ENCODE data around the gene BRWD1.
"Not testable (repeated sequence)": the region's sequence is repeated elsewhere in the genome, so short reads cannot be mapped to it uniquely, and the experiment has no call there.

BRWD1 gene

GRCh38 chr21:39148975-39149374 lies 164.5 kb downstream of the BRWD1 start:
- H3K4me3 Mint-ChIP-seq, result no peak overlapping the region
- no peaks in the 10 kb centered on the region for H3K4me1 Mint-ChIP-seq
- CTCF ChIA-PET, result no interaction called here
- peaks cover 3% of the 10 kb centered on the region for H3K27me3 Mint-ChIP-seq
- no peaks in the 10 kb centered on the region for H3K9me3 Mint-ChIP-seq
- no peaks in the 10 kb centered on the region for H3K36me3 Mint-ChIP-seq
- DNase-seq, result no peak
- no peak overlapping the region for H3K27ac Mint-ChIP-seq

- CTCF ChIA-PET, result interaction anchor here (0.8 kb wide), 1 partner anchor 29 kb away, joined by 3 read pairs; no protein-coding TSS in a partner anchor
- no peak for DNase-seq
Measured at GRCh38 chr21:39144191-39144590, 169.2 kb downstream of the BRWD1 start.

DNA sequence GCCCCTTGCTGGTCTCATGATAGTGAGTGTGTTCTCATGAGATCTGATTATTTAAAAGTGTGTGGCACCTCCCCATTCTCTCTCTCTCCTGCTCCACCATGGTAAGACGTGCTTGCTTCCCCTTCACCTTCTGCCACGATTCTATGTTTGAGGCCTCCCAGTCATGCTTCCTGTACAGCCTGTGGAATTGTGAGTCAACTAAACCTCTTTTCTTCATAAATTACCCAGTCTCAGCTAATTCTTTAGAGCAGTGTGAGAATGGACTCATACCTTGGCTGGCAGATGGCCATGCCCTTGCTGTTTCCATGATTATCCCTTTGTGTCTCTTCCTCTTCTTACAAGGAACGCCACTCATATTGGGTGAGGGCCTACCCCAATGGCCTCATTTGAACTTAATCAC lies 170.5 kb downstream of the BRWD1 start:
- CTCF ChIA-PET, result no interaction called here
- Mint-ChIP-seq H3K9me3 (no peaks in the 10 kb centered on the region), H3K4me3 (no peak overlapping the region), H3K27me3 (peaks cover 5% of the 10 kb centered on the region), H3K4me1 (no peaks in the 10 kb centered on the region), H3K27ac (no peak overlapping the region), H3K36me3 (no peaks in the 10 kb centered on the region)
- DNase-seq, result no peak

More at GRCh38 chr21:39144191-39144590, 169.2 kb downstream of the BRWD1 start:
- Mint-ChIP-seq H3K9me3 (no peaks in the 10 kb centered on the region), H3K27me3 (peaks cover 5% of the 10 kb centered on the region), H3K27ac (no peak overlapping the region), H3K4me1 (no peaks in the 10 kb centered on the region), H3K36me3 (no peaks in the 10 kb centered on the region), H3K4me3 (no peak overlapping the region)

- Mint-ChIP-seq H3K27me3 (peaks cover 5% of the 10 kb centered on the region), H3K27ac (no peak overlapping the region), H3K9me3 (no peaks in the 10 kb centered on the region), H3K4me1 (no peaks in the 10 kb centered on the region), H3K36me3 (no peaks in the 10 kb centered on the region), H3K4me3 (no peak overlapping the region)
- CTCF ChIA-PET, result no interaction called here
- no peak for DNase-seq
Measured at GRCh38 chr21:39141502-39141901, 171.9 kb downstream of the BRWD1 start.

- Mint-ChIP-seq H3K27me3 (peaks cover 5% of the 10 kb centered on the region), H3K36me3 (no peaks in the 10 kb centered on the region), H3K27ac (no peak overlapping the region), H3K4me3 (no peak overlapping the region), H3K4me1 (no peaks in the 10 kb centered on the region), H3K9me3 (no peaks in the 10 kb centered on the region)
- CTCF ChIA-PET, result interaction anchor here (0.8 to 2.9 kb wide), 10 partner anchors 14 to 632 kb away, joined by 3 to 17 read pairs (median 4); no protein-coding TSS in a partner anchor
- DNase-seq, result no peak
Measured at GRCh38 chr21:39137248-39138178, 175.9 kb downstream of the BRWD1 start.

DNA sequence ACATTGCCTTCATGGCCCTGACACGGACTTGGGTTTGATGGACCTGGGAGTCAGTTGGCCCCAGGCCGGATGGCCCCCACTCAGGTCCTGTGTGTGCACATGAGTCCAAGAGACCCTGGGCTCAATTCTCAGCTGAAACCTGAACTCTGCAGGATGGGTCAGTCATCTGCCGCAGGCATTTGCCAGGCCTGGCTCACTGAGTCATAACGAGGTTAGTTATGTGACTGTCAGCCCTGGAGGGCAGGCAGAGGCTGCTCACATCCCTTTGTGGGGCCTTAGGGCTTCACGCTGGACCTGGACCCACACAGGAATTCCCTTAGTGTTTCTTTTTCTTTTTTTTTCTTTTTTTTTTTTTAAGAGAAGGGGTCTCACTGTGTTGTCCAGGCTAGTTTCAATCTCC lies 176.7 kb downstream of the BRWD1 start:
- Mint-ChIP-seq H3K36me3 (no peaks in the 10 kb centered on the region), H3K27ac (no peak overlapping the region), H3K9me3 (no peaks in the 10 kb centered on the region), H3K4me1 (no peaks in the 10 kb centered on the region), H3K27me3 (peaks cover 3% of the 10 kb centered on the region), H3K4me3 (no peak overlapping the region)
- DNase-seq, result no peak
- CTCF ChIA-PET, result interaction anchor here (0.5 to 2.9 kb wide), 3 partner anchors 403 to 474 kb away, joined by 3 to 17 read pairs (median 4); no protein-coding TSS in a partner anchor

DNA sequence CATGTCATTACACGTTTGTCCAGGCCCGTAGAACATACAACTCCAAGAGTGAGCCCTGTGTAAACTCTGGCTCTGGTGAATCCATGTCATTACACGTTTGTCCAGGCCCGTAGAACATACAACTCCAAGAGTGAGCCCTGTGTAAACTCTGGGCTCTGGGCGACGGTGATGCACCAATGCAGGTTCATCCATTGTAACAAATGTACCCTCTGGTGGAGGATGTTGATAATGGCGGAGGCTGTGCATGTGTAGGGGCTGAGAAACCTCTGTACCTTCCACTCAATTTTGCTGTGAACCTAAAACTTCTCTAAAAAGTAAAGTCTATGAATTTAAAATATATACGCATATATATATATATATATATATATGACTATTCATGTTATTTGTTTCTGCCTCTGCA lies 177.3 kb downstream of the BRWD1 start:
- CTCF ChIA-PET, result interaction anchor here (0.5 to 1.5 kb wide), 2 partner anchors 468 to 474 kb away, joined by 3 to 4 read pairs; no protein-coding TSS in a partner anchor
- not testable (repeated sequence) for H3K9me3 Mint-ChIP-seq, H3K4me1 Mint-ChIP-seq, H3K27ac Mint-ChIP-seq, H3K4me3 Mint-ChIP-seq, H3K36me3 Mint-ChIP-seq, H3K27me3 Mint-ChIP-seq, DNase-seq

GRCh38 chr21:39134288-39134810 lies 179.1 kb downstream of the BRWD1 start:
- Mint-ChIP-seq H3K4me3 (no peak overlapping the region), H3K9me3 (no peaks in the 10 kb centered on the region), H3K36me3 (no peaks in the 10 kb centered on the region), H3K27me3 (peaks cover 7% of the 10 kb centered on the region), H3K27ac (no peak overlapping the region), H3K4me1 (no peaks in the 10 kb centered on the region)
- CTCF ChIA-PET, result no interaction called here
- DNase-seq, result no peak
